ENCODE data around the gene YIF1A. TPM values are rescaled to one million over a fixed set of nuclear protein-coding genes. Genes with fewer than 3 reads are reported as not detected.

Gene YIF1A
- 28.9 TPM for total RNA-seq

GRCh38 chr11:66288671-66289547 lies at the start of gene YIF1A:
Gene YIF1A (minus strand): TSS chr11:66289143. CDS start chr11:66288985, 158 bp downstream.
- DNase-seq (ENCODE audit: low spot score in 2 of 2), result peak; percentile 100
- peak; percentile 98 for FAIRE-seq

- no peak for DNase-seq (ENCODE audit: low spot score in 2 of 2)
Measured at GRCh38 chr11:66337103-66337899, 48.4 kb upstream of the YIF1A start.

GRCh38 chr11:66336234-66337102 lies 47.5 kb upstream of the YIF1A start, which contains the start of gene RIN1:
Gene RIN1 (minus strand): TSS chr11:66336434. CDS start chr11:66336402, 32 bp downstream.
- DNase-seq (ENCODE audit: low spot score in 2 of 2), result peak; percentile 69 to 91
- FAIRE-seq, result no peak

More at GRCh38 chr11:66337103-66337899, 48.4 kb upstream of the YIF1A start:
- FAIRE-seq, result no peak

- FAIRE-seq (no peak), DNase-seq (ENCODE audit: low spot score in 2 of 2) (no peak)
Measured at GRCh38 chr11:66335531-66336233, 46.7 kb upstream of the YIF1A start.

GRCh38 chr11:66334605-66335442 lies 45.9 kb upstream of the YIF1A start:
- FAIRE-seq, result no peak
- DNase-seq (ENCODE audit: low spot score in 2 of 2), result no peak

- no peak for DNase-seq (ENCODE audit: low spot score in 2 of 2)
- FAIRE-seq, result no peak
Measured at GRCh38 chr11:66333896-66334604, 45.1 kb upstream of the YIF1A start.

GRCh38 chr11:66333220-66333877 lies 44.4 kb upstream of the YIF1A start:
- DNase-seq (ENCODE audit: low spot score in 2 of 2), result no peak
- no peak for FAIRE-seq

- FAIRE-seq (no peak), DNase-seq (ENCODE audit: low spot score in 2 of 2) (no peak)
Measured at GRCh38 chr11:66332371-66333219, 43.7 kb upstream of the YIF1A start.

GRCh38 chr11:66331542-66332370 lies 42.8 kb upstream of the YIF1A start:
- DNase-seq (ENCODE audit: low spot score in 2 of 2) (no peak), FAIRE-seq (no peak)

GRCh38 chr11:66330931-66331330 lies 42.0 kb upstream of the YIF1A start:
- no peak for FAIRE-seq
- DNase-seq (ENCODE audit: low spot score in 2 of 2), result no peak

- DNase-seq (ENCODE audit: low spot score in 2 of 2), result no peak
- FAIRE-seq, result no peak
Measured at GRCh38 chr11:66329165-66329673, 40.3 kb upstream of the YIF1A start.

GRCh38 chr11:66328302-66329144 lies 39.6 kb upstream of the YIF1A start:
- FAIRE-seq, result no peak
- DNase-seq (ENCODE audit: low spot score in 2 of 2), result peak; percentile 83 to 88

- no peak for DNase-seq (ENCODE audit: low spot score in 2 of 2)
Measured at GRCh38 chr11:66328031-66328301, 39.0 kb upstream of the YIF1A start.

GRCh38 chr11:66327171-66328030 lies 38.5 kb upstream of the YIF1A start:
- DNase-seq (ENCODE audit: low spot score in 2 of 2), result no peak
- no peak for FAIRE-seq

More at GRCh38 chr11:66328031-66328301, 39.0 kb upstream of the YIF1A start:
- FAIRE-seq, result no peak

Measured in frontal cortex (tissue), 4 donors.